Airway epithelial cell (primary cell): ENCODE results near the gene FUT4. TPM values are rescaled to one million over a fixed set of nuclear protein-coding genes. Genes with fewer than 3 reads are reported as not detected.

ENCODE experiments used
- total RNA-seq: library from RNA; depleted of rRNA; stranded (reverse); fragments of >200 nt; gene quantifications from 2 replicates; pipeline ENCODE4 v1.2.3, GENCODE V29; 2015

The FUT4 gene, protein sequence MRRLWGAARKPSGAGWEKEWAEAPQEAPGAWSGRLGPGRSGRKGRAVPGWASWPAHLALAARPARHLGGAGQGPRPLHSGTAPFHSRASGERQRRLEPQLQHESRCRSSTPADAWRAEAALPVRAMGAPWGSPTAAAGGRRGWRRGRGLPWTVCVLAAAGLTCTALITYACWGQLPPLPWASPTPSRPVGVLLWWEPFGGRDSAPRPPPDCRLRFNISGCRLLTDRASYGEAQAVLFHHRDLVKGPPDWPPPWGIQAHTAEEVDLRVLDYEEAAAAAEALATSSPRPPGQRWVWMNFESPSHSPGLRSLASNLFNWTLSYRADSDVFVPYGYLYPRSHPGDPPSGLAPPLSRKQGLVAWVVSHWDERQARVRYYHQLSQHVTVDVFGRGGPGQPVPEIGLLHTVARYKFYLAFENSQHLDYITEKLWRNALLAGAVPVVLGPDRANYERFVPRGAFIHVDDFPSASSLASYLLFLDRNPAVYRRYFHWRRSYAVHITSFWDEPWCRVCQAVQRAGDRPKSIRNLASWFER
- total RNA-seq, result 2.0 and 2.4 TPM in 2 replicates

DNA sequence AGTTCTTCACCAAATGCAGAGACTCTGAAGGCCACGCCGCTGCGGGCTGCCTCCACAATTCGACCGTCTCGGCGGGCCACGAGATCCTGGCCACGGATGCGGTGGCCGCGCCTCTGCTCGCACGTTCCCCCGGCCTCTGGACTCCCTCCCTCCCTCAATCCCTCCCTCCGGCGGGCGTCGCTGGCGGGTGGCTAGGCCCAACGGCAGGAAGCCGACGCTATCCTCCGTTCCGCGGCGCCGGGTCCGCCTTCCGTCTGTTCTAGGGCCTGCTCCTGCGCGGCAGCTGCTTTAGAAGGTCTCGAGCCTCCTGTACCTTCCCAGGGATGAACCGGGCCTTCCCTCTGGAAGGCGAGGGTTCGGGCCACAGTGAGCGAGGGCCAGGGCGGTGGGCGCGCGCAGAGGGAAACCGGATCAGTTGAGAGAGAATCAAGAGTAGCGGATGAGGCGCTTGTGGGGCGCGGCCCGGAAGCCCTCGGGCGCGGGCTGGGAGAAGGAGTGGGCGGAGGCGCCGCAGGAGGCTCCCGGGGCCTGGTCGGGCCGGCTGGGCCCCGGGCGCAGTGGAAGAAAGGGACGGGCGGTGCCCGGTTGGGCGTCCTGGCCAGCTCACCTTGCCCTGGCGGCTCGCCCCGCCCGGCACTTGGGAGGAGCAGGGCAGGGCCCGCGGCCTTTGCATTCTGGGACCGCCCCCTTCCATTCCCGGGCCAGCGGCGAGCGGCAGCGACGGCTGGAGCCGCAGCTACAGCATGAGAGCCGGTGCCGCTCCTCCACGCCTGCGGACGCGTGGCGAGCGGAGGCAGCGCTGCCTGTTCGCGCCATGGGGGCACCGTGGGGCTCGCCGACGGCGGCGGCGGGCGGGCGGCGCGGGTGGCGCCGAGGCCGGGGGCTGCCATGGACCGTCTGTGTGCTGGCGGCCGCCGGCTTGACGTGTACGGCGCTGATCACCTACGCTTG is at the start of gene FUT4:
TSS of gene FUT4 (plus strand) at position 227 of the 951 bp plus-strand sequence. CDS start at position 440, 213 bp downstream.

DNA sequence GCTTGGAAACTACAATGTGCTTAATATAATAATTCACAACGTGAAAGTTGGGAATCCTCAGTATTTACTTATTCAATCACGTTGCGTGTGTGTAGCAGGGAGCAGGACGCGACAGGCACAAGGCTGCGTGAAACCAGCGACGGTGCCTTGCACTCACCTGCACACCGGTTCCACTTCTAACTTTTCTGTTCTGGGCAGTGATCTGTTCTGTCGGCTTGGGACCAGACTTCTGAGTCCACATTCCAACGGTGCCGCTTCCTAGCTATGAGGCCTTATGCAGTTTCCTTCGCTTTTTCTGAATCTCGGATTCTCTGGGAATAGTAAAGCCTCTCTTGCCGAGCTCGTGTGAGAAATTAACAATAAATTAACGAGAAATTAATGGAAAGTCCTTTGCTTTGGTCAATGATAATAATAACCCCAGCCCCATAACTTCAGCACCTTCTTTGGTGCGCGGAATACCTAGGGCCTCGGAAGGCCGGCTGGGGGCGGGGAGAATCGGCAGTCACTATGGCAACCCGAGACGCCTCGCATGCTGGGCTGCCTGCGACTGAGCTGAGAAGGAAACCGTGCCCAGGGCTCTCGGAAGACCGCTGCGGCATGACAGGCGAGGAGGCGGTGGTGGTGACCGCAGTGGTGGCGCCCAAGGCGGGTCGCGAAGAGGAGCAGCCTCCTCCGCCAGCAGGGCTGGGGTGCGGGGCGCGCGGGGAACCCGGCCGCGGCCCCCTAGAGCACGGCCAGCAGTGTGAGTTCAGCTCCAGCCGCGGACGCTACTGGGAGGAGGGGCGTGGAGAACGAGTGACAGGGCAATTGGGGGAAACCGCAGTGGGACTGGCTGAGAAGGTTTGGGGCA is 31.6 kb upstream of the FUT4 start, which contains the start of gene C11orf97:
TSS of gene C11orf97 (plus strand) at position 530 of the 850 bp plus-strand sequence. CDS start at position 598, 68 bp downstream.

GRCh38 chr11:94567181-94567670 is 23.5 kb downstream of the FUT4 start, which contains the start of gene PIWIL4:
Gene PIWIL4 (plus strand): TSS chr11:94567368. CDS start chr11:94567519, 151 bp downstream.

Other genes with a start within 250 kb of the FUT4 start
- gene IZUMO1R, start 239.3 kb upstream of the FUT4 start, total RNA-seq, result not detected in 2 replicates
- 0.07 TPM in 1 of 2 replicates, not detected in the other for gene GPR83, start 142.5 kb upstream of the FUT4 start, total RNA-seq
- 10.6 and 10.8 TPM in 2 replicates for gene MRE11, start 50.1 kb upstream of the FUT4 start, total RNA-seq
- gene ANKRD49, start 49.9 kb upstream of the FUT4 start, total RNA-seq, result 7.7 and 10.2 TPM in 2 replicates
- not detected in 2 replicates for gene C11orf97, start 31.5 kb upstream of the FUT4 start, total RNA-seq
- 0.35 and 1.2 TPM in 2 replicates for gene PIWIL4, start 23.4 kb downstream of the FUT4 start, total RNA-seq
- gene AMOTL1, start 224.4 kb downstream of the FUT4 start, total RNA-seq, result 83.4 and 92.2 TPM in 2 replicates